Measurements from ENCODE around the gene HORMAD2. TPM values are rescaled to one million over a fixed set of nuclear protein-coding genes. Genes with fewer than 3 reads are reported as not detected.

The HORMAD2 gene
- total RNA-seq, 4 donors from 2014 or later = not detected

DNA sequence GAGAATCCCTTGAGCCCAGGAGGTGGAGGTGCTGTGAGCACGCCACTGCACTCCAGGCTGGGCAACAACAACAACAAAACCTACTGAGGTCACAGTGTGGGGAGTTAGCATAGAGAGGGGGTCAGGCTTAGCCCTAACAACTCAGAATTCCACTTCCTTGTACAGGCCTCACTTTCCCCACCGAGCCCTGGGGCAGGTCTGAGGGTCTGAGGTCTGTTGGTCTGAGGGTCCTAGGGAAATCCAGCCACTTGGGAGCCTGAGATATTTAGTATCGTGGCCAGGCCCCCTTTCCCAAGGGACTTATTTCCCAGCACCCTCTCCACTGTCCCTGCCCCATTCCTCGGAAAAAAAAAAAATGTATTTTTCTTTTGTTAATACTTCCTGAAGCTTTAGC lies 34.8 kb upstream of the HORMAD2 start:
- no peak overlapping the region for H3K27ac ChIP-seq (replicated peaks in 1 of 4)
- H3K27me3 ChIP-seq = peaks cover 0 to 6% (median 0%) of the 10 kb centered on the region in 4 donors
- H3K36me3 ChIP-seq = no peaks in the 10 kb centered on the region
- intact Hi-C loops (cut with DNase I) = no loop called here
- no peak for DNase-seq (ENCODE audit: extremely low spot score)
- WGBS = 88% methylated on average over 4 of the region's 4 CpGs
- no peak for TF ChIP-seq POLR2A (IDR thresholded peaks at IDR 0.05; ENCODE audit: low read depth)
- no peak for TF ChIP-seq EP300 (IDR thresholded peaks at IDR 0.05)
- no peak for TF ChIP-seq POLR2AphosphoS5 (IDR thresholded peaks at IDR 0.05)
- TF ChIP-seq, protein P1, sequence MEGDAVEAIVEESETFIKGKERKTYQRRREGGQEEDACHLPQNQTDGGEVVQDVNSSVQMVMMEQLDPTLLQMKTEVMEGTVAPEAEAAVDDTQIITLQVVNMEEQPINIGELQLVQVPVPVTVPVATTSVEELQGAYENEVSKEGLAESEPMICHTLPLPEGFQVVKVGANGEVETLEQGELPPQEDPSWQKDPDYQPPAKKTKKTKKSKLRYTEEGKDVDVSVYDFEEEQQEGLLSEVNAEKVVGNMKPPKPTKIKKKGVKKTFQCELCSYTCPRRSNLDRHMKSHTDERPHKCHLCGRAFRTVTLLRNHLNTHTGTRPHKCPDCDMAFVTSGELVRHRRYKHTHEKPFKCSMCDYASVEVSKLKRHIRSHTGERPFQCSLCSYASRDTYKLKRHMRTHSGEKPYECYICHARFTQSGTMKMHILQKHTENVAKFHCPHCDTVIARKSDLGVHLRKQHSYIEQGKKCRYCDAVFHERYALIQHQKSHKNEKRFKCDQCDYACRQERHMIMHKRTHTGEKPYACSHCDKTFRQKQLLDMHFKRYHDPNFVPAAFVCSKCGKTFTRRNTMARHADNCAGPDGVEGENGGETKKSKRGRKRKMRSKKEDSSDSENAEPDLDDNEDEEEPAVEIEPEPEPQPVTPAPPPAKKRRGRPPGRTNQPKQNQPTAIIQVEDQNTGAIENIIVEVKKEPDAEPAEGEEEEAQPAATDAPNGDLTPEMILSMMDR (IDR thresholded peaks at IDR 0.05) = no peak
- H3K9me3 ChIP-seq = no peaks in the 10 kb centered on the region
- H3K4me1 ChIP-seq = no peaks in the 10 kb centered on the region
- no peak overlapping the region for H3K4me3 ChIP-seq

DNA sequence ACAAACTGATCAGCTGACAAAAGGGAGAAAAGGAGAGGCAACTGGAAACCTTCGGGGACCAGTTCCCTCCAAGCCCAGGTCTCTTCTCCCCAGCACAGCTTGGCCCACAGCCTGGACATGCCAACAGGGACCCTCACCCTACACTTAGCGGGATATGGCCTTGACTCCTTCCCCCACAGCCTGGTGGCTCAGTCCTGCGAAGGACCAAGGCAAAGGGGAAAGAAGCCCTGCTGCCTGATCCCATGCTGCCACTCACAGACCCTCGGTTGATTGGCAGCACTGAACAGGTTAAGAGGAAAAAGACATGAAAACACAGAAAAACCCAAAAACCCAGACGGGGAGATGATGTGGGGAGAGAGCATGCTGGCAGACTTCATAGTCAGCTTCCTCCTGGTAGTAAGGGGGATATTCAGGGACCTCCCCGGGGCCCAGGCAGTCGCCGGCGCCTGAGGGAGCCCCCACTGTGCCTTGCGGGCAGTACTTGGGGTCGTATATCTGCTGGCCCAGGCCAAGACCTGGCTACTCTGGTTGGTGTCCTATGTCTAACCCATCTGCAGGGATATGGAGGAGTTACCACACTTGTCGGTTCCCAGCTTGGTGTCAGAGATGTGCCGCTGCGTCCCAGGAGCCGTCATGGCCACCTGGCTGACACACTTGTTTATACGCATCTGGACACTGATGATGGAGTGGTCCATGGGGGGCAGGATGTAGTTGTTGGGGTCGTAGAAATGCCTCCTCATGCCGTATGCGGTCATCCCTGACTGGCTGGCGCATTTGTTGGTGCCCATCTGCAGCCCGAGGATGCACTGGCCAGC lies 34.2 kb upstream of the HORMAD2 start:
- no peak overlapping the region for H3K4me3 ChIP-seq
- no peak overlapping the region for H3K27ac ChIP-seq (replicated peaks in 1 of 4)
- TF ChIP-seq POLR2AphosphoS5 (IDR thresholded peaks at IDR 0.05) (no peak), EP300 (IDR thresholded peaks at IDR 0.05) (no peak), POLR2A (IDR thresholded peaks at IDR 0.05; ENCODE audit: low read depth) (no peak)
- TF ChIP-seq, protein P1 (IDR thresholded peaks at IDR 0.05) = no peak
- peak; percentile 75 for DNase-seq (ENCODE audit: extremely low spot score)
- no peaks in the 10 kb centered on the region for H3K36me3 ChIP-seq
- H3K4me1 ChIP-seq = no peaks in the 10 kb centered on the region
- intact Hi-C loops (cut with DNase I) = no loop called here
- WGBS = 94% methylated on average over 21 of the region's 21 CpGs
- H3K9me3 ChIP-seq = no peaks in the 10 kb centered on the region
- peaks cover 0 to 6% (median 0%) of the 10 kb centered on the region in 4 donors for H3K27me3 ChIP-seq

DNA sequence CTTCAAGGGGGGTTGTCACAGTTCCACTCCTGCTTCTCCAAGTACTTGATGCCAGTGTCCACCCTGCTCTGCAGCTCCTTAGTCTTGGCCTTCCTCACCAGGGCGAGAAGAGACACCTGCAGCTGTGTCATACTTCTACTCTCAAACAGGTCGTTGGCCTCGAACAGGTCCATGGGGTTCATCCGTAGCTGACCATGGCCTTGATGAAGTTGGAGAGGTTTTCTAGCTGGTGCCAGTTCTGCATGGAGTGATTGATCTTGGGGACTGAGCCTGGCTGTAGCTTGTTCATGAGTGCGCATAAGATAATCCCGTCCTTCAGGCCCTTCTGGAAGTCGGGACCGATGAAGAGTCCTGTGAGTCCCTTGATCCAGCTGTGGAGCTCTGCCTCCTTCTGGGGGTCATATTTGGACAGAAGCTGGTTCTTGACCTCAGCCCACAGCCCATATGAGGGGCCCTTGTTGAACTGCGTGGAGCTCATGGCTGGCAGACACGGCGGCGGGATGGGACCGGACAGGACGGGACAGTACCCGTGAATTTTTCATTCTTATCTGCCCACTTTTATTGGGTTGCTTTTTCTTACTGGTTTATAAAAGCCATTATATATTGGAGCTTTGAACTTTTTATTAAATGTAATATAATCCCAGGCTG lies 33.4 kb upstream of the HORMAD2 start:
- Histone ChIP-seq H3K4me3 (no peak overlapping the region), H3K27ac (replicated peaks in 1 of 4) (no peak overlapping the region), H3K9me3 (no peaks in the 10 kb centered on the region), H3K4me1 (no peaks in the 10 kb centered on the region), H3K36me3 (no peaks in the 10 kb centered on the region), H3K27me3 (peaks cover 0 to 6% (median 0%) of the 10 kb centered on the region in 4 donors)
- TF ChIP-seq POLR2A (IDR thresholded peaks at IDR 0.05; ENCODE audit: low read depth) = no peak
- no peak for TF ChIP-seq EP300 (IDR thresholded peaks at IDR 0.05)
- TF ChIP-seq, protein P1 (IDR thresholded peaks at IDR 0.05) = no peak
- TF ChIP-seq POLR2AphosphoS5 (IDR thresholded peaks at IDR 0.05) = no peak
- WGBS = 98% methylated on average over 14 of the region's 15 CpGs
- DNase-seq (ENCODE audit: extremely low spot score) = peak; percentile 91
- intact Hi-C loops (cut with DNase I) = no loop called here

DNA sequence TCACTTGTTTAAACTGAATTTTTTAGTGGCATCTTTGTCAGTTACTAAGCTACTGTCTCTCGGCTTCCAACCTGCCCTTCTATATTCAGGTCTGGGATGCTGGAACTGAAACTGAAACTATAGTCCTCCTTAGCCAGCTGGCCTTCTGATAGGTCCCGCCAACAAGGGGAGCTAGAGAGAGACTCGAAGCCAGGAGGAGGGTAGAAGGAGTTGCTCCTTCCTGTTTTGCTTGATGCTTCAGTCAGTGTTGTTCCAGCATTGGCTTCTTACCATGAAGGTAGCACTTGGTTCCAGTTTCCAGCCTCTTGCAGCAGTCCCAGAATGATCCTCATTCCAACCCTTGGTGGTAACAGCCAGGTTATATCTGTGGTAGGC lies 32.9 kb upstream of the HORMAD2 start:
- Histone ChIP-seq H3K9me3 (no peaks in the 10 kb centered on the region), H3K36me3 (no peaks in the 10 kb centered on the region), H3K4me3 (no peak overlapping the region), H3K4me1 (no peaks in the 10 kb centered on the region), H3K27ac (replicated peaks in 1 of 4) (no peak overlapping the region), H3K27me3 (peaks cover 0 to 6% (median 0%) of the 10 kb centered on the region in 4 donors)
- TF ChIP-seq POLR2A (IDR thresholded peaks at IDR 0.05; ENCODE audit: low read depth) = no peak
- no peak for TF ChIP-seq EP300 (IDR thresholded peaks at IDR 0.05)
- TF ChIP-seq, protein P1 (IDR thresholded peaks at IDR 0.05) = no peak
- TF ChIP-seq POLR2AphosphoS5 (IDR thresholded peaks at IDR 0.05) = no peak
- 46% methylated on average over 3 of the region's 3 CpGs for WGBS
- no peak for DNase-seq (ENCODE audit: extremely low spot score)
- intact Hi-C loops (cut with DNase I) = no loop called here
